Erythroblast (primary cell): Measurements from ENCODE around the gene DNAH11.

Source experiments
- DNase-seq, 2 experiments: peaks; one replicate each; lab custom pipeline; 2025; lab: John Stamatoyannopoulos, UW
- GATA1 ChIP-seq: IDR thresholded peaks from 2 replicates; pipeline ENCODE4 v1.6.1; 2011; ENCODE audit warnings: low read depth, mild to moderate bottlenecking, control low read depth, low read length, moderate library complexity
- POLR2A ChIP-seq: IDR thresholded peaks from 2 replicates; pipeline ENCODE4 v1.6.1; 2011; ENCODE audit warnings: mild to moderate bottlenecking, low read length

DNAH11 gene

GRCh38 chr7:21947946-21948345 is 405.1 kb downstream of the DNAH11 start:
- no peak for TF ChIP-seq POLR2A
- TF ChIP-seq GATA1: no peak
- peak in 1 of 2 experiments; percentile 24 for DNase-seq

- TF ChIP-seq GATA1 (no peak), POLR2A (no peak)
- peak in 1 of 2 experiments; percentile 15 for DNase-seq
Measured at GRCh38 chr7:21948364-21948763, 405.5 kb downstream of the DNAH11 start.

DNA sequence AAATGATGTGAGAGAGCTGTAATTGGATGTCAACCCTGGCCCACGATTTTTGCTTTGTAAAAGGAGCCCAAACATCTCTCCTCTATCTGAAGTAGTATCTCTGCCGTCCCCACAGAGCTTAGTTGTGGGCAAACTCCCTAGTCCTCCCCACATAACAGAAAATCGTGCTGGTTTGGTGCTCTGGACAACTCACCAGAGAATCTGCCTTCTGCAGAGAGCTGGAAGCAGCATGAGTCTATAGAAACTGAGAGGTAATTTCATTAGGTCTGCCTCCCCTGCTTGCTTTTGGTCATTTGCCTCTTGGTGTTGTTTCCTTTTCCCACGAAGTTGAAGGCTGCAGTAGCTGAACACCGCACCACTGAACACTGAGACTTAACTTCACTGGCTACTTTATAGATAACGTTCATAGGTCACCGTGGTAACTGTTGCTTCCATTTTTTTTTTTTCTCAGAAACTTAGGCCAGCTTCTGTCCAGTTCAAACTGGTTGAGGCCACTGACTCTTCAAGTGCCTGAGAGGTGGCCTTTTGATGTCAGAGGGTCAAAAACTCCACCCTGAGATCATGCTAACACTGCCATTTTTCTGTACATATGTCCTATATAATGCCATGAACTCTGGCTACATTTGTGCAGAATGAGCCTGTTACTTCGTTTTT is 406.2 kb downstream of the DNAH11 start:
- TF ChIP-seq GATA1: no peak
- DNase-seq: peak; percentile 19 to 21
